ENCODE data around the gene OR13A1. TPM values are rescaled to one million over a fixed set of nuclear protein-coding genes. Genes with fewer than 3 reads are reported as not detected.

Gene OR13A1
- total RNA-seq, 1 experiment from 2014 or later, result 0.15 TPM

DNA sequence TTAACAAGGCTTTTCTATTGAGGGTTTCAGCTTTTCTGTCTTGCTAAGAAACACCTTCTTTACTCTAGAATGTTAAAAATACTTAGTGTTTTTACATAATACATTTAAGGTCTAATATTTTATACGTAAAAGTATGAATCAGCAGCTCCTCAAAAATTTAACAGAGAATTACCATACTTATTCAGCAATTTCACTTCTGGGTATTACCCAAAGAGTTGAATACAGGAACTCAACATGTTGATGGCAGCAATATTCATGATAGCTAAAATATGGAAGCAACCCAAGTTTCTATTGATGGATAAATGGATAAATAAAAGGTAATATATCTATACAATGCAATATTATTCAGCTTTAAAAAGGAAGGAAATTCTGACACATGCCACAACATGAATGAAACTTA, 9.7 kb upstream of the OR13A1 start:
- Mint-ChIP-seq H3K36me3 (peaks cover 15% of the 10 kb centered on the region), H3K9me3 (peaks cover 53% of the 10 kb centered on the region), H3K4me1 (no peaks in the 10 kb centered on the region), H3K27ac (no peak overlapping the region), H3K4me3 (no peak overlapping the region), H3K27me3 (ENCODE audit: low read depth) (no peaks in the 10 kb centered on the region; the same call in 1 of the 2 replicates)
- ChIA-PET CTCF (interaction anchor here (1.1 kb wide), 1 partner anchor 16 kb away, joined by 3 read pairs; no protein-coding TSS in a partner anchor), POLR2A (no interaction called here)
- DNase-seq (ENCODE audit: low spot score), result no peak
- no peak for TF ChIP-seq MYBL2 (CRISPR knock-in tag; IDR thresholded peaks at IDR 0.05)
- TF ChIP-seq ZNF232 (CRISPR knock-in tag; IDR thresholded peaks at IDR 0.05), result no peak
- TF ChIP-seq FOXP1 (CRISPR knock-in tag; IDR thresholded peaks at IDR 0.05; ENCODE audit: borderline replicate concordance), result no peak
- TF ChIP-seq, protein P1, sequence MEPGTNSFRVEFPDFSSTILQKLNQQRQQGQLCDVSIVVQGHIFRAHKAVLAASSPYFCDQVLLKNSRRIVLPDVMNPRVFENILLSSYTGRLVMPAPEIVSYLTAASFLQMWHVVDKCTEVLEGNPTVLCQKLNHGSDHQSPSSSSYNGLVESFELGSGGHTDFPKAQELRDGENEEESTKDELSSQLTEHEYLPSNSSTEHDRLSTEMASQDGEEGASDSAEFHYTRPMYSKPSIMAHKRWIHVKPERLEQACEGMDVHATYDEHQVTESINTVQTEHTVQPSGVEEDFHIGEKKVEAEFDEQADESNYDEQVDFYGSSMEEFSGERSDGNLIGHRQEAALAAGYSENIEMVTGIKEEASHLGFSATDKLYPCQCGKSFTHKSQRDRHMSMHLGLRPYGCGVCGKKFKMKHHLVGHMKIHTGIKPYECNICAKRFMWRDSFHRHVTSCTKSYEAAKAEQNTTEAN (CRISPR knock-in tag; IDR thresholded peaks at IDR 0.05), result no peak
- TF ChIP-seq, protein P2, sequence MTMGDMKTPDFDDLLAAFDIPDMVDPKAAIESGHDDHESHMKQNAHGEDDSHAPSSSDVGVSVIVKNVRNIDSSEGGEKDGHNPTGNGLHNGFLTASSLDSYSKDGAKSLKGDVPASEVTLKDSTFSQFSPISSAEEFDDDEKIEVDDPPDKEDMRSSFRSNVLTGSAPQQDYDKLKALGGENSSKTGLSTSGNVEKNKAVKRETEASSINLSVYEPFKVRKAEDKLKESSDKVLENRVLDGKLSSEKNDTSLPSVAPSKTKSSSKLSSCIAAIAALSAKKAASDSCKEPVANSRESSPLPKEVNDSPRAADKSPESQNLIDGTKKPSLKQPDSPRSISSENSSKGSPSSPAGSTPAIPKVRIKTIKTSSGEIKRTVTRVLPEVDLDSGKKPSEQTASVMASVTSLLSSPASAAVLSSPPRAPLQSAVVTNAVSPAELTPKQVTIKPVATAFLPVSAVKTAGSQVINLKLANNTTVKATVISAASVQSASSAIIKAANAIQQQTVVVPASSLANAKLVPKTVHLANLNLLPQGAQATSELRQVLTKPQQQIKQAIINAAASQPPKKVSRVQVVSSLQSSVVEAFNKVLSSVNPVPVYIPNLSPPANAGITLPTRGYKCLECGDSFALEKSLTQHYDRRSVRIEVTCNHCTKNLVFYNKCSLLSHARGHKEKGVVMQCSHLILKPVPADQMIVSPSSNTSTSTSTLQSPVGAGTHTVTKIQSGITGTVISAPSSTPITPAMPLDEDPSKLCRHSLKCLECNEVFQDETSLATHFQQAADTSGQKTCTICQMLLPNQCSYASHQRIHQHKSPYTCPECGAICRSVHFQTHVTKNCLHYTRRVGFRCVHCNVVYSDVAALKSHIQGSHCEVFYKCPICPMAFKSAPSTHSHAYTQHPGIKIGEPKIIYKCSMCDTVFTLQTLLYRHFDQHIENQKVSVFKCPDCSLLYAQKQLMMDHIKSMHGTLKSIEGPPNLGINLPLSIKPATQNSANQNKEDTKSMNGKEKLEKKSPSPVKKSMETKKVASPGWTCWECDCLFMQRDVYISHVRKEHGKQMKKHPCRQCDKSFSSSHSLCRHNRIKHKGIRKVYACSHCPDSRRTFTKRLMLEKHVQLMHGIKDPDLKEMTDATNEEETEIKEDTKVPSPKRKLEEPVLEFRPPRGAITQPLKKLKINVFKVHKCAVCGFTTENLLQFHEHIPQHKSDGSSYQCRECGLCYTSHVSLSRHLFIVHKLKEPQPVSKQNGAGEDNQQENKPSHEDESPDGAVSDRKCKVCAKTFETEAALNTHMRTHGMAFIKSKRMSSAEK (CRISPR knock-in tag; IDR thresholded peaks at IDR 0.05; ENCODE audit: borderline replicate concordance), result no peak
- no peak for TF ChIP-seq HMGA2 (CRISPR knock-in tag; IDR thresholded peaks at IDR 0.05)
- TF ChIP-seq JUN (CRISPR knock-in tag; IDR thresholded peaks at IDR 0.05), result no peak
- TF ChIP-seq NR1H2 (CRISPR knock-in tag; IDR thresholded peaks at IDR 0.05), result no peak
- TF ChIP-seq ZNF396 (CRISPR knock-in tag; IDR thresholded peaks at IDR 0.05; ENCODE audit: borderline replicate concordance), result no peak
- no peak for TF ChIP-seq CREB1 (CRISPR knock-in tag; IDR thresholded peaks at IDR 0.05)
- TF ChIP-seq, protein P3, sequence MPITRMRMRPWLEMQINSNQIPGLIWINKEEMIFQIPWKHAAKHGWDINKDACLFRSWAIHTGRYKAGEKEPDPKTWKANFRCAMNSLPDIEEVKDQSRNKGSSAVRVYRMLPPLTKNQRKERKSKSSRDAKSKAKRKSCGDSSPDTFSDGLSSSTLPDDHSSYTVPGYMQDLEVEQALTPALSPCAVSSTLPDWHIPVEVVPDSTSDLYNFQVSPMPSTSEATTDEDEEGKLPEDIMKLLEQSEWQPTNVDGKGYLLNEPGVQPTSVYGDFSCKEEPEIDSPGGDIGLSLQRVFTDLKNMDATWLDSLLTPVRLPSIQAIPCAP (CRISPR knock-in tag; IDR thresholded peaks at IDR 0.05), result no peak
- no peak for TF ChIP-seq FOXK1 (CRISPR knock-in tag; IDR thresholded peaks at IDR 0.05)
- TF ChIP-seq, protein P4, sequence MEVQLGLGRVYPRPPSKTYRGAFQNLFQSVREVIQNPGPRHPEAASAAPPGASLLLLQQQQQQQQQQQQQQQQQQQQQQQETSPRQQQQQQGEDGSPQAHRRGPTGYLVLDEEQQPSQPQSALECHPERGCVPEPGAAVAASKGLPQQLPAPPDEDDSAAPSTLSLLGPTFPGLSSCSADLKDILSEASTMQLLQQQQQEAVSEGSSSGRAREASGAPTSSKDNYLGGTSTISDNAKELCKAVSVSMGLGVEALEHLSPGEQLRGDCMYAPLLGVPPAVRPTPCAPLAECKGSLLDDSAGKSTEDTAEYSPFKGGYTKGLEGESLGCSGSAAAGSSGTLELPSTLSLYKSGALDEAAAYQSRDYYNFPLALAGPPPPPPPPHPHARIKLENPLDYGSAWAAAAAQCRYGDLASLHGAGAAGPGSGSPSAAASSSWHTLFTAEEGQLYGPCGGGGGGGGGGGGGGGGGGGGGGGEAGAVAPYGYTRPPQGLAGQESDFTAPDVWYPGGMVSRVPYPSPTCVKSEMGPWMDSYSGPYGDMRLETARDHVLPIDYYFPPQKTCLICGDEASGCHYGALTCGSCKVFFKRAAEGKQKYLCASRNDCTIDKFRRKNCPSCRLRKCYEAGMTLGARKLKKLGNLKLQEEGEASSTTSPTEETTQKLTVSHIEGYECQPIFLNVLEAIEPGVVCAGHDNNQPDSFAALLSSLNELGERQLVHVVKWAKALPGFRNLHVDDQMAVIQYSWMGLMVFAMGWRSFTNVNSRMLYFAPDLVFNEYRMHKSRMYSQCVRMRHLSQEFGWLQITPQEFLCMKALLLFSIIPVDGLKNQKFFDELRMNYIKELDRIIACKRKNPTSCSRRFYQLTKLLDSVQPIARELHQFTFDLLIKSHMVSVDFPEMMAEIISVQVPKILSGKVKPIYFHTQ (CRISPR knock-in tag; IDR thresholded peaks at IDR 0.05), result no peak
- TF ChIP-seq NR2C2 (CRISPR knock-in tag; IDR thresholded peaks at IDR 0.05), result no peak
- TF ChIP-seq, protein P5, sequence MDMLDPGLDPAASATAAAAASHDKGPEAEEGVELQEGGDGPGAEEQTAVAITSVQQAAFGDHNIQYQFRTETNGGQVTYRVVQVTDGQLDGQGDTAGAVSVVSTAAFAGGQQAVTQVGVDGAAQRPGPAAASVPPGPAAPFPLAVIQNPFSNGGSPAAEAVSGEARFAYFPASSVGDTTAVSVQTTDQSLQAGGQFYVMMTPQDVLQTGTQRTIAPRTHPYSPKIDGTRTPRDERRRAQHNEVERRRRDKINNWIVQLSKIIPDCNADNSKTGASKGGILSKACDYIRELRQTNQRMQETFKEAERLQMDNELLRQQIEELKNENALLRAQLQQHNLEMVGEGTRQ (CRISPR knock-in tag; IDR thresholded peaks at IDR 0.05), result no peak
- ATAC-seq, result no peak

DNA sequence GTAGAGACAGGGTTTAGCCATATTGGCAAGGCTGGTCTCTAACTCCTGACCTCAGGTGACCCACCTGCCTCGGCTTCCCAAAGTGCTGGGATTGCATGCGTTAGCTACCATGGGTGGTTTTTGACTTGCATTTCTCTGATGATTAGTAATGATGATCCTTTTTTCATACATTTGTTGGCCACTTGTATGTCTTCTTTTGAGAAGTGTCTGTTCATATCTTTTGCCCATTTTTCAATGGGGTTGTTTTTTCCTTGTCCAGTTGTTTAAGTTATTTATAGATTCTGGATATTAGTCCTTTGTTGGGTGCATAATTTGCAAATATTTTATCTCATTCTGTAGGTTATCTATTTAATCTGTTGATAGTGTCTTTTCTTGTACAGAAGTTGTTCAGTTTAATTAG, 4.3 kb upstream of the OR13A1 start:
- no peaks in the 10 kb centered on the region for H3K4me1 Mint-ChIP-seq
- no peaks in the 10 kb centered on the region; the same call in 1 of the 2 replicates for H3K27me3 Mint-ChIP-seq (ENCODE audit: low read depth)
- no peak overlapping the region for H3K4me3 Mint-ChIP-seq
- peaks cover 15% of the 10 kb centered on the region for H3K36me3 Mint-ChIP-seq
- no peak overlapping the region for H3K27ac Mint-ChIP-seq
- no peak for ATAC-seq
- DNase-seq (ENCODE audit: low spot score), result no peak
- POLR2A ChIA-PET, result no interaction called here
- peaks cover 35% of the 10 kb centered on the region for H3K9me3 Mint-ChIP-seq
- CTCF ChIA-PET, result no interaction called here
- TF ChIP-seq CREB1 (CRISPR knock-in tag; IDR thresholded peaks at IDR 0.05) (no peak), TCF7 (CRISPR knock-in tag; IDR thresholded peaks at IDR 0.05; ENCODE audit: low read depth) (no peak), ZNF423 (CRISPR knock-in tag; IDR thresholded peaks at IDR 0.05) (no peak), TEAD1 (CRISPR knock-in tag; IDR thresholded peaks at IDR 0.05) (no peak), ZNF219 (CRISPR knock-in tag; IDR thresholded peaks at IDR 0.05; ENCODE audit: borderline replicate concordance) (no peak), ZNF232 (CRISPR knock-in tag; IDR thresholded peaks at IDR 0.05) (no peak), ZNF416 (CRISPR knock-in tag; IDR thresholded peaks at IDR 0.05) (no peak), JUN (CRISPR knock-in tag; IDR thresholded peaks at IDR 0.05) (no peak), NFYB (CRISPR knock-in tag; conservative IDR thresholded peaks at IDR 0.05; ENCODE audit: low read depth) (no peak)
- TF ChIP-seq, protein P6, sequence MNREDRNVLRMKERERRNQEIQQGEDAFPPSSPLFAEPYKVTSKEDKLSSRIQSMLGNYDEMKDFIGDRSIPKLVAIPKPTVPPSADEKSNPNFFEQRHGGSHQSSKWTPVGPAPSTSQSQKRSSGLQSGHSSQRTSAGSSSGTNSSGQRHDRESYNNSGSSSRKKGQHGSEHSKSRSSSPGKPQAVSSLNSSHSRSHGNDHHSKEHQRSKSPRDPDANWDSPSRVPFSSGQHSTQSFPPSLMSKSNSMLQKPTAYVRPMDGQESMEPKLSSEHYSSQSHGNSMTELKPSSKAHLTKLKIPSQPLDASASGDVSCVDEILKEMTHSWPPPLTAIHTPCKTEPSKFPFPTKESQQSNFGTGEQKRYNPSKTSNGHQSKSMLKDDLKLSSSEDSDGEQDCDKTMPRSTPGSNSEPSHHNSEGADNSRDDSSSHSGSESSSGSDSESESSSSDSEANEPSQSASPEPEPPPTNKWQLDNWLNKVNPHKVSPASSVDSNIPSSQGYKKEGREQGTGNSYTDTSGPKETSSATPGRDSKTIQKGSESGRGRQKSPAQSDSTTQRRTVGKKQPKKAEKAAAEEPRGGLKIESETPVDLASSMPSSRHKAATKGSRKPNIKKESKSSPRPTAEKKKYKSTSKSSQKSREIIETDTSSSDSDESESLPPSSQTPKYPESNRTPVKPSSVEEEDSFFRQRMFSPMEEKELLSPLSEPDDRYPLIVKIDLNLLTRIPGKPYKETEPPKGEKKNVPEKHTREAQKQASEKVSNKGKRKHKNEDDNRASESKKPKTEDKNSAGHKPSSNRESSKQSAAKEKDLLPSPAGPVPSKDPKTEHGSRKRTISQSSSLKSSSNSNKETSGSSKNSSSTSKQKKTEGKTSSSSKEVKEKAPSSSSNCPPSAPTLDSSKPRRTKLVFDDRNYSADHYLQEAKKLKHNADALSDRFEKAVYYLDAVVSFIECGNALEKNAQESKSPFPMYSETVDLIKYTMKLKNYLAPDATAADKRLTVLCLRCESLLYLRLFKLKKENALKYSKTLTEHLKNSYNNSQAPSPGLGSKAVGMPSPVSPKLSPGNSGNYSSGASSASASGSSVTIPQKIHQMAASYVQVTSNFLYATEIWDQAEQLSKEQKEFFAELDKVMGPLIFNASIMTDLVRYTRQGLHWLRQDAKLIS (CRISPR knock-in tag; IDR thresholded peaks at IDR 0.05; ENCODE audit: borderline replicate concordance), result no peak
